SH-SY5Y (cell line): ENCODE measurements around the gene FAU.

ENCODE experiments used
- GATA2 ChIP-seq: IDR thresholded peaks from 2 replicates; pipeline ENCODE4 v1.6.1; 2011; ENCODE audit warnings: mild to moderate bottlenecking, low read depth, low read length
- GATA3 ChIP-seq: IDR thresholded peaks from 2 replicates; pipeline ENCODE4 v1.6.1; 2011; ENCODE audit warnings: low read depth, mild to moderate bottlenecking, low read length, moderate library complexity

DNA sequence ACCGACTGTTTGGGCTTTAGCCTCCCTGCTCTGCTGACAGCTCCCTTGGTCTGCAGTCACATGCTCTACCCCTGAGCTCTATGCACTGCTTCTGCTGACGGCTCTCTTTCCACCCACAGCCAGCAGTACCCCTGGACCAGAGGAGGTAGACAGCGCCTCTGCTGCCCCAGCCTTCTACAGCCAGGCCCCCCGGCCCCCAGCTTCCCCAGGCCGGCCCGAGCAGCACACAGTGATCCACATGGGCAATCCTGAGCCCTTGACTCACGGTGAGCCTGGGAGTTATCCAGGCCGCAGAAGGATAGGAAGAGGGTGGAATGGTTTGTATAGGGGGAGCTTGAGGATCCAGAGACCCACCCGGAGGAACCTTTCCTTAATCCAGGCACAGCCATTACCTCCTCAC lies 35.1 kb downstream of the FAU start:
- TF ChIP-seq GATA3 (no peak), GATA2 (no peak)
